ENCODE data around the gene IL1RL2.

IL1RL2 gene

DNA sequence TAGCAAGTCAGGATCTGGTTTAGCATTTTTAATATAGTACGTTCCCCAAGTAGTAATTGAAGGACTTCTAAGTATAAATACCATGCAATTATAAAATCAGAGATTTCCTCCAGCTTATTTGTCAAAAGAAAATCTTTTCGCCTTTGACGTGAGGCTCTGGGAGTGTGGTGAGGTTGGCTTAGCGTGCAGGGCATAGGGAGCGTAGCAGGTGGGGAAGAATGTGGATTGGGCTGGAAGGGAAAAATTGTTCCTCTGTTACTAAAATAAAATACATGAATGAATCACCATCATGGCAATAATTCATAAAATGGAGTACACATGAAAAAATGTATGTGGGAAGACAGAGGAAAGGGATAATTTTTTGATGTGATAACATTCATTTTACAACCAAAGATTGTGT lies 5.4 kb upstream of the IL1RL2 start:
- Histone ChIP-seq H3K4me1 (ENCODE audit: control insufficient read depth, insufficient read depth, low read length) (no peaks in the 10 kb centered on the region), H3K27me3 (ENCODE audit: control insufficient read depth, insufficient read depth, low read length) (peaks cover 1% of the 10 kb centered on the region), H3K36me3 (ENCODE audit: control insufficient read depth, insufficient read depth, low read length) (no peaks in the 10 kb centered on the region), H3K27ac (ENCODE audit: low read length) (no peak overlapping the region), H3K9me3 (ENCODE audit: control insufficient read depth, insufficient read depth, low read length) (no peaks in the 10 kb centered on the region), H3K4me3 (ENCODE audit: low read length) (no peak overlapping the region)
- no peak for DNase-seq (ENCODE audit: low read depth, low spot score)
- WGBS (ENCODE audit: insufficient coverage, insufficient read length): no CpG with 5 or more reads among the region's 5 CpGs

DNA sequence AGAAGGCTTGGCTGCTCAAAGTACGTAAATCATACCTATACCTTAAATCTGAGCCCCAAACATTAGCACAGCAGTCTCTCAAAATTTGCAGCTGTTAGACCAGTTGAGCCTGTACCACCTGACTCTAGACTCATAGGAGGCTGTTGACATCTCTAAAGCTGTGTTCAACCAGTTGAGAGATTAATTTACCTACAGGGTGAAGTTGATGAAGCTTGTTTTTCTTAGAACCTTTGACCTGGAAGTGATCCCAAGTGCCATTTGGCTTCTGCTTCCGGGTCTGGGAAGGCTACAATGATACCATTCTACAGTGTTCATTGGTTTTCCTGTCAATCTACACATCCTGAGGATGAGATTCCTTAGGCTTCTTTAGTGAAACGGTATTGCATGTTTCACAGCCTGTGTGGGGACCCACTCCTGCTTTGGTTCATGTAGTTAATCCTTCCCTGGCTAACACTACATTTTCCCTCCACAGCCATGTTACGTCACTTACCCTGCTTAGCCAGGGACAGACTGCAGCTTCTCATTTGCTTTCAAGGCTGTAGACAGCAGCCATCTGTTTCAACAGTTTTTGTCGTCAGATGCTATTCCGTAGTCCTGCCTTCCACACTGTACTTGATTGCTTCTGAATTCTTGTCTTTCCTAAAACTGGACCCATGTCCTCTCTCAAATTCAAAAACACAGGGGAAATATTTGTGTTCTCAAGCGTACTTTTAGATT lies 4.7 kb upstream of the IL1RL2 start:
- WGBS (ENCODE audit: insufficient coverage, insufficient read length): no CpG with 5 or more reads among the region's 7 CpGs
- no peak for DNase-seq (ENCODE audit: low read depth, low spot score)
- no peaks in the 10 kb centered on the region; the same call in 1 of the 2 replicates for H3K4me1 ChIP-seq (ENCODE audit: control insufficient read depth, insufficient read depth, low read length)
- H3K9me3 ChIP-seq (ENCODE audit: control insufficient read depth, insufficient read depth, low read length): no peaks in the 10 kb centered on the region
- H3K36me3 ChIP-seq (ENCODE audit: control insufficient read depth, insufficient read depth, low read length): no peaks in the 10 kb centered on the region
- H3K27me3 ChIP-seq (ENCODE audit: control insufficient read depth, insufficient read depth, low read length): peaks cover 8% of the 10 kb centered on the region
- H3K27ac ChIP-seq (ENCODE audit: low read length): no peak overlapping the region
- no peak overlapping the region for H3K4me3 ChIP-seq (ENCODE audit: low read length)

DNA sequence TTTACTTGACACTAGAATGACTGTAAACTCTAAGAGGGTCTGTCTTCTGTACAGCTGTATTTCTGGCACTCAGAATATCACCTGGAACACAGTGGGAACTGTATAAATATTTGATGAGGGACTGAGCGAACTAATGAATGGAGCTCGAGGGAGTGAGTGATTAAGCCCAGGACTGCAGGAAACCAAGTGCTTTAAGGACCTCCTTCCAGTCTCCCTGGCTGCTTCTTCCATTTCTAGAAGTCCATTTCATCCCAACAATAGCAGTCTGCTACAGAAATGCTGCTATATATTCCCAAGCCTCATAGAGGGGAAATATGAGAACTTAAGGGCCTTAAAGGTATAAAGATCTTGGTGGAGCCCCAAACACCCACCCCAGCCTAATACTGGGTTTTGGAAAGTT lies 2.8 kb upstream of the IL1RL2 start:
- Histone ChIP-seq H3K27ac (ENCODE audit: low read length) (no peak overlapping the region), H3K36me3 (ENCODE audit: control insufficient read depth, insufficient read depth, low read length) (no peaks in the 10 kb centered on the region), H3K9me3 (ENCODE audit: control insufficient read depth, insufficient read depth, low read length) (no peaks in the 10 kb centered on the region), H3K4me1 (ENCODE audit: control insufficient read depth, insufficient read depth, low read length) (no peaks in the 10 kb centered on the region; the same call in 1 of the 2 replicates), H3K4me3 (ENCODE audit: low read length) (no peak overlapping the region), H3K27me3 (ENCODE audit: control insufficient read depth, insufficient read depth, low read length) (peaks cover 20% of the 10 kb centered on the region)
- no CpG with 5 or more reads among the region's 2 CpGs for WGBS (ENCODE audit: insufficient coverage, insufficient read length)
- no peak for DNase-seq (ENCODE audit: low read depth, low spot score)

DNA sequence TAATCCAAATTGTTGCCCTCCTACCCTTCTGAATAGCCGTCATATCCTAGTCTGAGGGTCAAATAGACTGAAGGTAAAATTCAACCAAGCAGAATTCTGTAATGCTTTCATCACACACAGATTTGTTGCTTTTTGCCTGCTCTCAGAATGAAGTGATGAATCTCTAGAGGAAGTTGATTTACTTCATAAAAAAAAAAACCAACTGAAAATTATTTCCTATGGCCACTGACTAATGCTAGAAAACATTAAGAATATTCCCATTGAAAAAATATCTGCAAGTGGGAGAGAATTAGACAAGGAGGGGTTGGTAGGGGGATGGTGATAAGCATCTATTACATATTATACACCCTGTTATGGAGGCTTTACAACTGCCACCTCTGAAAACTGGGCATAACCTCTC lies 2.3 kb upstream of the IL1RL2 start:
- Histone ChIP-seq H3K4me1 (ENCODE audit: control insufficient read depth, insufficient read depth, low read length) (no peaks in the 10 kb centered on the region; the same call in 1 of the 2 replicates), H3K27ac (ENCODE audit: low read length) (no peak overlapping the region), H3K4me3 (ENCODE audit: low read length) (no peak overlapping the region), H3K27me3 (ENCODE audit: control insufficient read depth, insufficient read depth, low read length) (peaks cover 20% of the 10 kb centered on the region), H3K9me3 (ENCODE audit: control insufficient read depth, insufficient read depth, low read length) (no peaks in the 10 kb centered on the region), H3K36me3 (ENCODE audit: control insufficient read depth, insufficient read depth, low read length) (no peaks in the 10 kb centered on the region)
- no peak for DNase-seq (ENCODE audit: low read depth, low spot score)
- no CpG with 5 or more reads among the region's 1 CpG for WGBS (ENCODE audit: insufficient coverage, insufficient read length)

DNA sequence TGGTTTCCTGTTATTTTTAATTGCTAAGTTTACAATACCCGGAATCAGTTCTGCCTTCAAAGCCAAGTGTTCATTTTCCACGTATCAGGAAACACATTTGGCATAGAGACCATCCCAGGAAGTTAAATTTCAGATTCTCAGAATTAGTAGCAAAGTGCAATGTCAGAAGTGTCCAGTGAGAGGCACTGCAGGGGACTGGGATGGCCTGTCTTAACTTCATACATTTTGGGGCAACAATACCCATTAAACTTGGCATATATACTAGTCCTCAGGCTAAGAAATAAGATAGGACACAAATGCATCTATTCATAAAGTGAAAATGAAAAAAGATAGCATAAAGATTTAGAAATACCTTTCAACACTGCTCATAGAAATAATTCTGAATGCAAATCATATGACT lies 1.5 kb upstream of the IL1RL2 start:
- H3K36me3 ChIP-seq (ENCODE audit: control insufficient read depth, insufficient read depth, low read length): no peaks in the 10 kb centered on the region
- H3K27me3 ChIP-seq (ENCODE audit: control insufficient read depth, insufficient read depth, low read length): peaks cover 20% of the 10 kb centered on the region
- H3K4me1 ChIP-seq (ENCODE audit: control insufficient read depth, insufficient read depth, low read length): no peaks in the 10 kb centered on the region; the same call in 1 of the 2 replicates
- H3K27ac ChIP-seq (ENCODE audit: low read length): no peak overlapping the region
- H3K9me3 ChIP-seq (ENCODE audit: control insufficient read depth, insufficient read depth, low read length): no peaks in the 10 kb centered on the region
- no CpG with 5 or more reads among the region's 2 CpGs for WGBS (ENCODE audit: insufficient coverage, insufficient read length)
- H3K4me3 ChIP-seq (ENCODE audit: low read length): no peak overlapping the region
- DNase-seq (ENCODE audit: low read depth, low spot score): no peak

DNA sequence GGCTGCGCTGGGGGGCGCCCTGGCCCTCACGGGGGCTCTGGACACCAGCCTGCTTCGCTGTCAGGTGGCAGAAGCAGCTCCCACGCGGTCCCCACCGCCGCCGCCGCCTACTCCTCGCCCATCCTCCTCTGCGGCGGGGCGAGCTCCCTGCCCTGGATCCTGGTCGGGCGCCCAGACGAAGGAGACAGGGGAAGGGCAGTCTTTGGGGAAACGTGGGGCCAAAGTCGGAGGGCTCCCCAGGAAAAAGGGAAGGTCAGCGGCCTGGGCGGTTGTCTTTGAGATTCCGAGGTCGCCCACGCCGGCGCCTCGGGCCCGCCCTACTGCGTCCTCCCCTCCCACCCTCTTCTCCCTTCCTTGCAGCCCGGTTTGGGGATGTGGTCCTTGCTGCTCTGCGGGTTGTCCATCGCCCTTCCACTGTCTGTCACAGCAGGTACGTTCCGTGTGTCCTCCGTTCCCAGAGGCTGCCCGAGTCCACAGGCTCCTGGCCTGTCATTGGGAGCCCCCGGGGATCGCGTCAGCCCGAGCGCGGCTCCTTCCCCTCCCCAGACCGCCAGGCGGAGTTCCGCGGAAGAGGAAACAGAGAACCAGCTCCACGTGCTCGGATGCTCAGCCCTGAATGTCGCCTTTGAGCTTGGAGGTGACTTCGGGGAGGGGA lies 800 bp downstream of the IL1RL2 start:
- no peaks in the 10 kb centered on the region for H3K36me3 ChIP-seq (ENCODE audit: control insufficient read depth, insufficient read depth, low read length)
- H3K9me3 ChIP-seq (ENCODE audit: control insufficient read depth, insufficient read depth, low read length): no peaks in the 10 kb centered on the region
- H3K27me3 ChIP-seq (ENCODE audit: control insufficient read depth, insufficient read depth, low read length): peaks cover 20% of the 10 kb centered on the region
- peak; percentile 11 for DNase-seq (ENCODE audit: low read depth, low spot score)
- no CpG with 5 or more reads among the region's 50 CpGs for WGBS (ENCODE audit: insufficient coverage, insufficient read length)
- H3K4me3 ChIP-seq (ENCODE audit: low read length): peak overlapping the region; percentile 13; the same call in 1 of the 2 replicates
- H3K4me1 ChIP-seq (ENCODE audit: control insufficient read depth, insufficient read depth, low read length): no peaks in the 10 kb centered on the region; the same call in 1 of the 2 replicates
- H3K27ac ChIP-seq (ENCODE audit: low read length): no peak overlapping the region

DNA sequence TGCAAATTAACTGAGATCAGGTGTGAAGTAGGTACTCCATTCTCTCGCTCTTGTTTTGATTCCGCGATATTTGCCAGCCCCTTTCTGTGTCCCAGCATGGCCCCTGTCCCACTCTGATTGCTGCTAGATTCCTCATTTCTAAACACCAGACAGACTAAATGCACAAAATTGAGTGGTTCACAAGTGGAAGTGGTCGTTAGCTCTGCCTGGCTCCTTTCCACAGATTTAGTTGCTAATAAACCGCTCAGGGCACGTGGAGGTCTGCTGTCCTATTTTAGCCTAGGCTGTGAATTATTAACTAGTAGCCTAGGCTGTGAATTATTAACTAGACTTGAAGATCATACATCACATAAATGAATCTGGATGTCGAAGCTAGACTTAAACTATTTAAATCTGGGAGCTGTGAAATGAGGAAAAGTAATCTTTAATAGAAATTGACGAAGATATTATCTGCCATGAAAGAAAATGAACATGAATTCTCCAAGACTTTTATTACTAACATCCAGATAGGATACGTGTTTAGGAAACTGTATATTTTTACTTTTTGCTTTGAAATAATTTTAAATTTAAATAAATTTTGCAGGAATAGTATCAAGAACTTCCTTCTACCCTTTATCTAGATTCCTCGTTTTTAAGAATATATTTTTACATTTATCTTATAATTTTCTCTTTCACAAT lies 3.7 kb downstream of the IL1RL2 start:
- H3K4me3 ChIP-seq (ENCODE audit: low read length): no peak overlapping the region
- peaks cover 20% of the 10 kb centered on the region for H3K27me3 ChIP-seq (ENCODE audit: control insufficient read depth, insufficient read depth, low read length)
- no peak overlapping the region for H3K27ac ChIP-seq (ENCODE audit: low read length)
- no peaks in the 10 kb centered on the region for H3K36me3 ChIP-seq (ENCODE audit: control insufficient read depth, insufficient read depth, low read length)
- no peak for DNase-seq (ENCODE audit: low read depth, low spot score)
- no peaks in the 10 kb centered on the region for H3K9me3 ChIP-seq (ENCODE audit: control insufficient read depth, insufficient read depth, low read length)
- WGBS (ENCODE audit: insufficient coverage, insufficient read length): no CpG with 5 or more reads among the region's 10 CpGs
- no peaks in the 10 kb centered on the region; the same call in 1 of the 2 replicates for H3K4me1 ChIP-seq (ENCODE audit: control insufficient read depth, insufficient read depth, low read length)

DNA sequence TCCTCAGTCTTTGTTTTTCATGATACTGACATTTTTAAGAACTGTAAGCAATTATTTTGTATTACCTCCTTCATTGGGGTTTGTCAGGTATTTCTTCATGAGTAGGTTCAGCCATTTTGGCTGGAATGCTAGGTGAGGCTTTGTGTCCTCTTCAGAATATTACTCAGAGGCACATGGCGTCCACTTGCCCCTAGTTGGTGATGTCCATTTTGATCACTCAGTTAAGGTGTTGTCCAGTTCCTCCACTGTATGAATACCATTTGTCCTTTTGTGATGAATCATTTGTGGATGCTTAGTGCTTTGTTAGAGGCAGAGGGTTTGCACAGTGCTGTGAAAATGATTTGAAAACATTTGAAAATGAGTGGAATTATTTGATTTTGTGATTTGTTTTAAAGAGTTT lies 4.7 kb downstream of the IL1RL2 start:
- Histone ChIP-seq H3K4me1 (ENCODE audit: control insufficient read depth, insufficient read depth, low read length) (no peaks in the 10 kb centered on the region; the same call in 1 of the 2 replicates), H3K27me3 (ENCODE audit: control insufficient read depth, insufficient read depth, low read length) (peaks cover 17% of the 10 kb centered on the region), H3K27ac (ENCODE audit: low read length) (no peak overlapping the region), H3K9me3 (ENCODE audit: control insufficient read depth, insufficient read depth, low read length) (no peaks in the 10 kb centered on the region), H3K4me3 (ENCODE audit: low read length) (no peak overlapping the region), H3K36me3 (ENCODE audit: control insufficient read depth, insufficient read depth, low read length) (no peaks in the 10 kb centered on the region)
- no CpG with 5 or more reads among the region's 1 CpG for WGBS (ENCODE audit: insufficient coverage, insufficient read length)
- no peak for DNase-seq (ENCODE audit: low read depth, low spot score)

DNA sequence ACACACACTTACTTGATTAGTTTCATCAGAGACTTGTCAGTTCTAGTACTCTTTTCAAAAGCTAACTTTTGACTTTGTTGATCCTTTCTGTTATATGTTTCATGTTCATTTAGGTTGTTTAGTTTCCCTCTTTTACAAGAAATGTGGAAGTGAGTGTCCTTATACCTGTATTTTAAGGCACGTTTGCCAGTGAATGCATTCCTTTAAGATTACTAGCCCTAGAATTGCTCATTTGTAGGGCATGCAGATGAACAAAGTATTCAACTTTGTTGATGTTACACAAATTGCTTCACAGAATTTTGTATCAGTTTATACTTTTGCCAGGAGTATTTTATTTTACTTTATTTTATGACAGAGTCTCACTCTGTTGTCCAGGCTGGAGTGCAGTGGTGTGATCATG lies 6.3 kb downstream of the IL1RL2 start:
- Histone ChIP-seq H3K9me3 (ENCODE audit: control insufficient read depth, insufficient read depth, low read length) (no peaks in the 10 kb centered on the region), H3K27ac (ENCODE audit: low read length) (no peak overlapping the region), H3K4me1 (ENCODE audit: control insufficient read depth, insufficient read depth, low read length) (no peaks in the 10 kb centered on the region), H3K36me3 (ENCODE audit: control insufficient read depth, insufficient read depth, low read length) (no peaks in the 10 kb centered on the region), H3K4me3 (ENCODE audit: low read length) (no peak overlapping the region), H3K27me3 (ENCODE audit: control insufficient read depth, insufficient read depth, low read length) (peaks cover 2% of the 10 kb centered on the region)
- DNase-seq (ENCODE audit: low read depth, low spot score): no peak
- WGBS (ENCODE audit: insufficient coverage, insufficient read length): no CpG with 5 or more reads among the region's 1 CpG

DNA sequence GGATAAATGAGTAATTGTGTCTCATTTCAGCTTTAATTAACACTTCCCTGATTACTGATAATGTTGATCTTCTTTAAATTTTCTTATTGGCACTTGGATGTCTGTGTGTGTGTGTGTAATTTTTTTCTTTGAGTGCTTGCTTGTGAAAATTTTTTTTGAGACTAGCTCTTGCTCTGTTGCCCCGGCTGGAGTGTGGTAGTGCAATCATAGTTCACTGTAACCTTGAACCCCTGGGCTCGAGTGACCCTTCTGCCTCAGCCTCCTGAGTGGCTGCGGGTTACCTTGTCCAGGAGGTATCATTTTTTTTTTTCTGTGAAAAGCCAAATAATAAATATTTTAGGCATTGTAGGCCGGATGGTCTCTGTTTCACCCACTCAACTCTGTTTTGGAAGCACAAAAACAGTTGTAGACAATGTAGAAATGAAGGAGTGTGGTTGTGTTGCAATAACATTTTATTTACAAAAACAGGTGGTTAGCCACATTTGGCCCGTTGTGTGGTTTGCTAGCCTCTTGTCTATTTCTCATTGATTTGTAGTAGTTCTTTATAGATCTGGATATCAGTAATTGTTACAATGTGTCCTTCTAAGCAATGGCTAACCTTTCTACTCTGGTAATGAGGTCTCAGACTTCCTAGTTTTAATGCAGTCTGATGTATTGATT lies 7.9 kb downstream of the IL1RL2 start:
- no CpG with 5 or more reads among the region's 5 CpGs for WGBS (ENCODE audit: insufficient coverage, insufficient read length)

More for the DNA sequence above, 7.9 kb downstream of the IL1RL2 start:
- Histone ChIP-seq H3K27me3 (ENCODE audit: control insufficient read depth, insufficient read depth, low read length) (no peaks in the 10 kb centered on the region), H3K36me3 (ENCODE audit: control insufficient read depth, insufficient read depth, low read length) (no peaks in the 10 kb centered on the region), H3K4me1 (ENCODE audit: control insufficient read depth, insufficient read depth, low read length) (no peaks in the 10 kb centered on the region), H3K4me3 (ENCODE audit: low read length) (no peak overlapping the region), H3K27ac (ENCODE audit: low read length) (no peak overlapping the region), H3K9me3 (ENCODE audit: control insufficient read depth, insufficient read depth, low read length) (no peaks in the 10 kb centered on the region)
- DNase-seq (ENCODE audit: low read depth, low spot score): no peak

All from iPS DF 6.9 (cell line).